ENCODE data around the gene ZNF277.

DNA sequence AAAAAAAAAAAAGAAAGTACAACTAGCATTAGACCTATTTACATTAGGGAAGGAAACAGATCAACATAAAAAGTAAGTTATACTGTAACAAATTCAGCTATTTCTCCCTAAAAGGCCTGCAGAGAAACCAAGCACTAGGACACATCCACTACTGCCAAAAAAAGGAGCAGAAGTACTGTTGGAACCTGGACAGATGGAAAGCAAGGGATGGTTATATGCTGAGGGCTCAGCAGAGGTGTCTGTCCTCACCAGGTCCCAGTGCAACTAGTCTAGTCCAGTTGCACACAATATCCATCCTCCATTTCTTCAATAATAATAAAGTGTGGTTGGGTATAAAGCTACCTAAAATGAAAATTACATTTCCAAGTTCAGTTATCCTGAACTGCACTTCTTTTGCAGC lies 140.6 kb downstream of the ZNF277 start:
- TF ChIP-seq EGR1 (IDR thresholded peaks at IDR 0.05) (no peak), EP300 (IDR thresholded peaks at IDR 0.05; ENCODE audit: borderline replicate concordance) (no peak)
